ENCODE data around the gene ACBD3.

DNA sequence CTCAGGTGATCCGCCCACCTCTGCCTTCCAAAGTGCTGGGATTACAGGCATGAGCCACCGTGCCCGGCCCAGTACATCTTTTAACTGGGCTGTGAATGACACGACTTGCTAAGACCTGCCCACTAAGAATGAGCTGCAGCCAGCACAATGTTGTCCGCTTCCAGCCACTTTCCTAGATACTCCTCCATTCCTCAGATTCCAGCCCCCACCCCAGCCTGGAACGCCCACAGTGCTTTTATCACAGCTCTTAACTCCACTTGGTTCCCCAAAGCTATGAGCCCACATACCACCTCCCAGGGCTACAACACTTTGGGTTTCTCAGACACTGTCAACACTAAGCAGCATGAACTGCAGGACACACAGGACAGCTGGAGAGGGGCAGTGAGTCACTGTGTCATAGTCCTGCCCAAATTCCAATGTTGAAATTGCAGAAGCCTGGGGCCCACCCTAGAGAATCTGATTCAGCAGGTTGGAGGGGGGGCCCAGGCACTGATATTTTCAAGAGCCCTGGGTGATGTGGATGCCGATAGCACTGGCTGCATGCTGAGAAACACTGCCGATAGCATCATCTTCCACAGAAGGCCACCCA, 58.0 kb downstream of the ACBD3 start:
- TF ChIP-seq POLR2A (IDR thresholded peaks at IDR 0.05; ENCODE audit: low read depth, low read length) (no peak), POLR2AphosphoS5 (IDR thresholded peaks at IDR 0.05; ENCODE audit: low read depth, low read length) (no peak)
